Chondrocyte (in vitro differentiated cells): ENCODE measurements around the gene TEX52. TPM values are rescaled to one million over a fixed set of nuclear protein-coding genes. Genes with fewer than 3 reads are reported as not detected.

Experiments
- DNase-seq: peaks from one replicate; pipeline ENCODE4 v3.0.0; 2021; ENCODE audit warnings: mixed read lengths, low spot score
- H3K27ac Mint-ChIP-seq: one replicate; pipeline ENCODE4 v1.8.0; 2021; ENCODE audit warnings: mild to moderate bottlenecking, moderate library complexity, mixed read lengths; ENCODE audit not compliant: unreplicated experiment
- H3K27me3 Mint-ChIP-seq: 2 replicates; pipeline ENCODE4 v1.8.0; 2021; ENCODE audit warnings: low read depth, mixed read lengths
- H3K36me3 Mint-ChIP-seq: 2 replicates; pipeline ENCODE4 v1.8.0; 2021; ENCODE audit warnings: low read depth, mixed read lengths
- H3K4me1 Mint-ChIP-seq: 2 replicates; pipeline ENCODE4 v1.8.0; 2021; ENCODE audit warnings: low read depth, mild to moderate bottlenecking, mixed read lengths
- H3K4me3 Mint-ChIP-seq: one replicate; pipeline ENCODE4 v1.8.0; 2021; ENCODE audit warnings: mild to moderate bottlenecking, moderate library complexity, mixed read lengths; ENCODE audit not compliant: unreplicated experiment
- H3K9me3 Mint-ChIP-seq: 2 replicates; pipeline ENCODE4 v1.8.0; 2021; ENCODE audit warnings: low read depth, mixed read lengths
- total RNA-seq: library from RNA; stranded (reverse); gene quantifications from 3 replicates; pipeline ENCODE4 v1.2.1, GENCODE V29; 2021
- TF ChIP-seq, protein P1 (sequence below): fragments of 200-600 bp; sonication (generic); IDR thresholded peaks from 2 replicates; pipeline ENCODE4 v1.5.0; 2021; ENCODE audit warnings: antibody characterized with exemption, mild to moderate bottlenecking, moderate library complexity

Gene TEX52
- total RNA-seq, 1 donor from 2014 or later, result not detected

GRCh38 chr12:2823483-2823882 is 33.4 kb downstream of the TEX52 start:
- Mint-ChIP-seq H3K4me3 (no peak overlapping the region), H3K27me3 (no peaks in the 10 kb centered on the region), H3K27ac (no peak overlapping the region), H3K9me3 (no peaks in the 10 kb centered on the region), H3K4me1 (no peaks in the 10 kb centered on the region), H3K36me3 (peaks cover 52% of the 10 kb centered on the region)
- TF ChIP-seq, protein P1, sequence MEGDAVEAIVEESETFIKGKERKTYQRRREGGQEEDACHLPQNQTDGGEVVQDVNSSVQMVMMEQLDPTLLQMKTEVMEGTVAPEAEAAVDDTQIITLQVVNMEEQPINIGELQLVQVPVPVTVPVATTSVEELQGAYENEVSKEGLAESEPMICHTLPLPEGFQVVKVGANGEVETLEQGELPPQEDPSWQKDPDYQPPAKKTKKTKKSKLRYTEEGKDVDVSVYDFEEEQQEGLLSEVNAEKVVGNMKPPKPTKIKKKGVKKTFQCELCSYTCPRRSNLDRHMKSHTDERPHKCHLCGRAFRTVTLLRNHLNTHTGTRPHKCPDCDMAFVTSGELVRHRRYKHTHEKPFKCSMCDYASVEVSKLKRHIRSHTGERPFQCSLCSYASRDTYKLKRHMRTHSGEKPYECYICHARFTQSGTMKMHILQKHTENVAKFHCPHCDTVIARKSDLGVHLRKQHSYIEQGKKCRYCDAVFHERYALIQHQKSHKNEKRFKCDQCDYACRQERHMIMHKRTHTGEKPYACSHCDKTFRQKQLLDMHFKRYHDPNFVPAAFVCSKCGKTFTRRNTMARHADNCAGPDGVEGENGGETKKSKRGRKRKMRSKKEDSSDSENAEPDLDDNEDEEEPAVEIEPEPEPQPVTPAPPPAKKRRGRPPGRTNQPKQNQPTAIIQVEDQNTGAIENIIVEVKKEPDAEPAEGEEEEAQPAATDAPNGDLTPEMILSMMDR, result no peak
- no peak for DNase-seq

DNA sequence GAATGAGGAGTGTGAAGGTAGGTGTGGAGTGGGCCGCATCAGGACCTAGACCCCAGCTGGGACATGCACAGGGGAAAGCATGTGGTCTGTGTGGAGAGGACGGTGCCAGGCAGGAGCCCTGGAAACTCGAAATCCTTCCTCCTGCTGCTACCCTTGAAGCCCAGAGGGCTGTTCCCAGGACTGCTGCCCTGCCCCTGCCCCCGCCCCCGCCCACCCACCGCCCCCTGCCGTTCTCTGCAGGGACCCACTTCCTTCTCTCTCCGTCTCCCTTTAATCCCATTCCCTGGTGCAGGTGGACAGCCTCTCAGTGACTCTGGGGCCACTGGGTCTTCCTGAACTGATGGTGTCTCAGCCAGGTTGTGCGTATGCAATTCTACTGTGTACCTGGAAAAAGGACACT is 36.4 kb downstream of the TEX52 start:
- DNase-seq, result no peak
- no peaks in the 10 kb centered on the region for H3K4me1 Mint-ChIP-seq
- no peak overlapping the region for H3K27ac Mint-ChIP-seq
- peaks cover 46% of the 10 kb centered on the region for H3K36me3 Mint-ChIP-seq
- no peaks in the 10 kb centered on the region for H3K9me3 Mint-ChIP-seq
- TF ChIP-seq, protein P1, result no peak
- no peaks in the 10 kb centered on the region for H3K27me3 Mint-ChIP-seq
- no peak overlapping the region for H3K4me3 Mint-ChIP-seq

DNA sequence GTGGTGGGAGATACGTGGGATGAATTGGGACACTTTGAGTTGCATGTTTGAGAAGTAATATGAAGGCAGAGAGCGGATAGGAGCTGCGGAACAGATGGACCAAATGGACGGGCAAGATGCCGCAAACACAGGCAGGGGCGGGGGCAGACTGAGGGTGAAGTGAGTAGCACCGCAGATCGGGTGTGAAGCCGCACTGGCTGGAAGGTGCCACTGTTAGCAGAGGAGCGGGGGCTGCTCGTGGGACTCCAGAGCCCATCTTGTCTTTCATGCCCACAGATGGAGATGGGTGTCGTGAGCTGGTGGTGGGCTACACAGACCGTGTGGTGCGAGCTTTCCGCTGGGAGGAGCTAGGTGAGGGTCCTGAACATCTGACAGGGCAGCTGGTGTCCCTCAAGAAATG is 37.0 kb downstream of the TEX52 start:
- Mint-ChIP-seq H3K27ac (no peak overlapping the region), H3K9me3 (no peaks in the 10 kb centered on the region)

DNA sequence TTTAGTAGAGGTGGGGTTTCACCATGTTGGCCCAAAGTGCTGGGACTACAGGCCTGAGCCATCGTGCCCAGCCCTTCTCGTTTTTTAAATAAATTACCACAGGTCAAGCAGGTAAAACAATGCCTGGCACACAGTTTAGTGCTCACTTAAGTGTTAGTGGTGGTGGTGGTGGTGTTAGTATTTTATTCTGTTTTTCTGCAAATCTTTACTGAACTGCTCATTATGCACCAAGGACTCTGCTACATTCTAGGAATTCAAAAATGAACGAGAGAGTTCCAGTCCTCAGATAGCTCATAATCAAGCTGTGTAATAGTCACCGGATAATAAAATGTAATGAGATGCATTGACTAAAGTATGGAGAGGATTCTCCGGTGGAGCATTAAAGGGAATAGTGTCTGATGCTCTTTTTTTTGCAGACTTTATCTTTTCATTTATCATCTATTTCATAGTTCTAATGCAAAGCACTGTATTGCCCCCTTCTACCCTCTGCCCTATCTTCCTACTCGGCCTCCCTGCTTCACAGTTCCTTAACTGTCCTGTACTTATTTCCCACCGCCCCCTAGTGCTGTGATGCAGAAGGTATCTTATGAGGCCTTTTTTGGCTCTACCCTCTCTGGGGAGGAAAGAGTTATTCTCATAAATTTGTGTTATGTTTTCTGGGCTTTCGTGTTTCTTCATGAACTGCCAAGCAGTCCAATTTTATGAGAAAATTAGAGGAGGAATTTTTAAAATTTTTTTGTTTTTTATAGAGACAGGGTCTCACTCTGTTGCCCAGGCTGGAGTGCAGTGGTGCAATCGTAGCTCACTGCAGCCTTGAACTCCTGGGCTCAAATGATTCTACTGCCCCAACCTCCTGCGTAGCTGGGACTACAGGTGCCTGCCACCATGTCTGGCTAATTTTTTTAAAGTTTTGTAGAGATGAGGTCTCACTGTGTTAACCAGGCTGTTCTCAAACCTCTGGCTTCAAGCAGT is 43.3 kb downstream of the TEX52 start:
- TF ChIP-seq, protein P1, result peak; percentile 85
- H3K36me3 Mint-ChIP-seq, result peaks cover 7% of the 10 kb centered on the region
- H3K9me3 Mint-ChIP-seq, result no peaks in the 10 kb centered on the region
- peak overlapping the region; percentile 100 for H3K27ac Mint-ChIP-seq
- H3K4me1 Mint-ChIP-seq, result peaks cover 25% of the 10 kb centered on the region
- H3K4me3 Mint-ChIP-seq, result peak overlapping the region; percentile 99
- no peaks in the 10 kb centered on the region for H3K27me3 Mint-ChIP-seq
- DNase-seq, result no peak

More for the DNA sequence above, 37.0 kb downstream of the TEX52 start:
- no peak for DNase-seq
- no peak overlapping the region for H3K4me3 Mint-ChIP-seq
- no peaks in the 10 kb centered on the region for H3K4me1 Mint-ChIP-seq
- H3K36me3 Mint-ChIP-seq, result peaks cover 42% of the 10 kb centered on the region
- TF ChIP-seq, protein P1, result no peak
- H3K27me3 Mint-ChIP-seq, result no peaks in the 10 kb centered on the region

DNA sequence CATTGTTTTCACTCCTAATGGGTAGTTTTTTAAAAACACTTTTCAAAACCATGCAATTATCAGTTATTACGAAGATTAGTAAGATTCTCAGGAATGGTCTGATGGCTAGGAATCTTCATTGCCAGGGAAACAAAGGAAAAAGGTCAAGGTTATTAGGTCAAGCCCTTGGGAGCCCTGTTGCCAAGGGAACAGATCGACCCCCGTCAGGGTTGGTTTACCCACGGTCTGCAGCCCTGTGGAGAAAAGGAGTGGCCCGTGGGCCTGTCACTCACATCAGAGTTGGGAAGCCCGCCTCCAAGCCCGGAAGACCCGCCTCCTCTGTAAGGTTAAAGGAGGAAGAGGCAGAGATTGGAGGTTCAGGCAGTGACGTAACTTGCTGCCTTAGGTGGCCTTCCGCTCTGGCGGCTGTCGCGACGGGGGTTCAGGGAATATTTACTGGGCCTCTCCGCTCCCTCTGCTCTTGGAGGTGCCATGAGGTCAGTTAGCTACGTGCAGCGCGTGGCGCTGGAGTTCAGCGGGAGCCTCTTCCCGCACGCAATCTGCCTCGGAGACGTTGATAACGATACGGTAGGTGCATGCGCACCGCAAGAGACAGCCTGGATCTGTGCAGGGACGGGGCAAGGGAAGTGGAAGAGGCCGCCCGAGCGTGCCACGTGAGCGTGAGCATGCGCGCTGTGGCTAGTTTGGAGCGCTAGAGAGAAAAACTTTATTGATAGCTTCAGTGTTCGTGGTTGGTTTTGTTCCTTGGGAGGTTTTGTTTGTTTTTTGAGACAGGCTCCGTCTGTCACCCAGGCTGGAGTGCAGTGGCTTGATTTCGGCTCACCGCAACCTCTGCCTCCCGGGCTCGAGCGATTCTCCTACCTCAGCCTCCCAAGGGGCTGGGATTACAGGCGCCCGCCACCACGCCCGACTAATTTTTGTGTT is 44.3 kb downstream of the TEX52 start, which contains the start of gene ITFG2:
ITFG2 (plus strand) TSS at position 379 of the 924 bp plus-strand sequence; CDS start at position 472, 93 bp downstream.
- Mint-ChIP-seq H3K9me3 (no peaks in the 10 kb centered on the region), H3K4me1 (peaks cover 25% of the 10 kb centered on the region), H3K27me3 (no peaks in the 10 kb centered on the region), H3K27ac (peak within 1 kb of the TSS; percentile 100), H3K4me3 (peak within 1 kb of the TSS; percentile 99), H3K36me3 (no peaks in the 10 kb centered on the region)
- DNase-seq, result no peak
- TF ChIP-seq, protein P1, result no peak
